Tibial artery (tissue), 4 donors: ENCODE results near the gene HOXD9.
A peak's percentile ranks its signal among the peaks of the same experiment; 100 is the strongest.

Source experiments
- DNase-seq, 2 donors: peaks; one replicate each; pipeline ENCODE4 v3.0.0-alpha.2; 2019
- H3K27ac ChIP-seq, 2 donors: fragments of 200-600 bp; sonication (generic) in 1 of 2; 1 replicate in 1 of 2; 2 replicates in 1 of 2; pipeline ENCODE4 v1.5.1; 2018 to 2019; ENCODE audit warnings: mild to moderate bottlenecking in 1 of 2
- H3K27me3 ChIP-seq, 2 donors: fragments of 200-600 bp; sonication (generic) in 1 of 2; one replicate each; pipeline versions ENCODE4 v1.5.1 to v1.6.0; 2016 to 2019
- H3K36me3 ChIP-seq, 3 donors: fragments of 200-600 bp; sonication (generic) in 2 of 3; one replicate each; pipeline ENCODE4 v1.5.1; 2016 to 2019; ENCODE audit warnings: mild to moderate bottlenecking in 2 of 3
- H3K4me1 ChIP-seq, 4 donors: fragments of 200-600 bp; sonication (generic) in 2 of 4; 1 replicate in 3 of 4; 2 replicates in 1 of 4; pipeline ENCODE4 v1.5.1; 2016 to 2019
- H3K4me3 ChIP-seq, 2 donors: fragments of 200-600 bp; sonication (generic) in 1 of 2; 1 replicate in 1 of 2; 2 replicates in 1 of 2; pipeline ENCODE4 v1.5.1; 2018 to 2019; ENCODE audit warnings: mild to moderate bottlenecking in 2 of 2
- H3K9me3 ChIP-seq, 3 donors: fragments of 200-600 bp; sonication (generic) in 1 of 3; one replicate each; pipeline ENCODE4 v1.5.1; 2016 to 2019
- intact Hi-C: fragments of 100-400 bp; cut with DNase I; formaldehyde crosslinking; loops from one replicate; pipeline ENCODE4 v1.15.0; 2023; ENCODE audit warnings: low total_unique reads
- TF ChIP-seq, protein P1 (sequence below), 2 experiments: fragments of 200-600 bp in 1 of 2; fragments of 450-650 bp in 1 of 2; IDR thresholded peaks; one replicate each; pipeline ENCODE4 v1.5.1; 2017 to 2019; ENCODE audit warnings: antibody characterized with exemption in 2 of 2, mild to moderate bottlenecking in 1 of 2, moderate library complexity in 1 of 2

HOXD9 gene

DNA sequence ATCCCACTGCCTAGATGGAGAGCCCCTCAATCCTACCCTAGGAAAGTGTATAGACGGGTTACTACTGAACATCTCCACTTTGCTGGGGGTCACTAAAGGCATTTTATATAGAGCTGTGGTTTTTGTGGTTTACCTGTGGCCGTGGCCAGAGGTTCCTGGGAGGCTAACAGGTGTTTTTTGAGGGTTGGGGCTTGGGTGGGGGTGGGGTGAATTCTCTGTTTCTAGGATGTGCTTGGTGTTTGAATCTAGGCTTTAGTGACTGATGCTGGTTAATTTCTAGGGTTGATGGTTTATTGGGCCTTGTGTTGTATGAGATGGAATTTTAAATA is 14.7 kb downstream of the HOXD9 start:
- Histone ChIP-seq H3K36me3 (no peaks in the 10 kb centered on the region), H3K27ac (peak overlapping the region; percentile 85 to 90), H3K4me3 (peak overlapping the region; percentile 64 to 66), H3K27me3 (peaks cover 0 to 22% of the 10 kb centered on the region in 2 donors), H3K4me1 (peaks cover 0 to 49% (median 29%) of the 10 kb centered on the region in 4 donors), H3K9me3 (no peaks in the 10 kb centered on the region)
- DNase-seq = no peak
- intact Hi-C loops = no loop called here
- TF ChIP-seq, protein P1, sequence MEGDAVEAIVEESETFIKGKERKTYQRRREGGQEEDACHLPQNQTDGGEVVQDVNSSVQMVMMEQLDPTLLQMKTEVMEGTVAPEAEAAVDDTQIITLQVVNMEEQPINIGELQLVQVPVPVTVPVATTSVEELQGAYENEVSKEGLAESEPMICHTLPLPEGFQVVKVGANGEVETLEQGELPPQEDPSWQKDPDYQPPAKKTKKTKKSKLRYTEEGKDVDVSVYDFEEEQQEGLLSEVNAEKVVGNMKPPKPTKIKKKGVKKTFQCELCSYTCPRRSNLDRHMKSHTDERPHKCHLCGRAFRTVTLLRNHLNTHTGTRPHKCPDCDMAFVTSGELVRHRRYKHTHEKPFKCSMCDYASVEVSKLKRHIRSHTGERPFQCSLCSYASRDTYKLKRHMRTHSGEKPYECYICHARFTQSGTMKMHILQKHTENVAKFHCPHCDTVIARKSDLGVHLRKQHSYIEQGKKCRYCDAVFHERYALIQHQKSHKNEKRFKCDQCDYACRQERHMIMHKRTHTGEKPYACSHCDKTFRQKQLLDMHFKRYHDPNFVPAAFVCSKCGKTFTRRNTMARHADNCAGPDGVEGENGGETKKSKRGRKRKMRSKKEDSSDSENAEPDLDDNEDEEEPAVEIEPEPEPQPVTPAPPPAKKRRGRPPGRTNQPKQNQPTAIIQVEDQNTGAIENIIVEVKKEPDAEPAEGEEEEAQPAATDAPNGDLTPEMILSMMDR (IDR thresholded peaks at IDR 0.05) = no peak

DNA sequence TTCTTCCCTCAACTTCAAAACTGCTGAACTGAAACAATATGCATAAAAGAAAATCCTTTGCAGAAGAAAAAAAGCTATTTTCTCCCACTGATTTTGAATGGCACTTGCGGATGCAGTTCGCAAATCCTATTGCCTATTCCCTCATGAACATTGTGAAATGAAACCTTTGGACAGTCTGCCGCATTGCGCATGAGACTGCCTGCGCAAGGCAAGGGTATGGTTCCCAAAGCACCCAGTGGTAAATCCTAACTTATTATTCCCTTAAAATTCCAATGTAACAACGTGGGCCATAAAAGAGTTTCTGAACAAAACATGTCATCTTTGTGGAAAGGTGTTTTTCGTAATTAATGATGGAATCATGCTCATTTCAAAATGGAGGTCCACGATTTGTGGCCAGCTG is 15.4 kb downstream of the HOXD9 start:
- Histone ChIP-seq H3K36me3 (no peaks in the 10 kb centered on the region), H3K27ac (no peak overlapping the region), H3K4me3 (no peak overlapping the region), H3K9me3 (no peaks in the 10 kb centered on the region), H3K4me1 (peaks cover 0 to 46% (median 26%) of the 10 kb centered on the region in 4 donors), H3K27me3 (peaks cover 0 to 16% of the 10 kb centered on the region in 2 donors)
- DNase-seq = no peak
- TF ChIP-seq, protein P1 (IDR thresholded peaks at IDR 0.05) = no peak
- intact Hi-C loops = no loop called here

DNA sequence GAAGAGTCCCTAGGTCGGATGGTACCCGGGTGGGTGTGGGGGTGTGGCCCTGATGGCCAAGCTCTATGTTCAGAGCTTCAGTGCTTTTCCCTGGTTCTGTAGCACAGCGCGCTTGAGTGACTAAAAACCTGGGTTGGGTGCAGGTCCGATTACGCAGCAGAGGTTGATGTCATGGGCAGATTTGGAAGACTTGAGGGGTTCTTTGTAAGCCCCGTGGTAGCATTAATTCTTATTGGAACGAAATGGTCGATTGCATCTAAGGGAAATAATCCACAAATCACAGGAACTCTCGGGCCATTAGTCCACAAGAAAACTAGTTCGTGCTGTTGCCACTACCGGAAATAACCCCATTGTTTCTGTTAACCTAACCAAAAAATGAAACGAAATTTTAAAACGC is 16.0 kb downstream of the HOXD9 start:
- intact Hi-C loops = no loop called here
- Histone ChIP-seq H3K4me3 (peak overlapping the region in 1 of 2 donors; percentile 57), H3K9me3 (no peaks in the 10 kb centered on the region), H3K27me3 (peaks cover 0 to 16% of the 10 kb centered on the region in 2 donors), H3K4me1 (peaks cover 0 to 40% (median 23%) of the 10 kb centered on the region in 4 donors), H3K36me3 (no peaks in the 10 kb centered on the region), H3K27ac (peak overlapping the region in 1 of 2 donors; percentile 57)
- TF ChIP-seq, protein P1 (IDR thresholded peaks at IDR 0.05) = no peak
- DNase-seq = peak in 1 of 2 donors; percentile 19

DNA sequence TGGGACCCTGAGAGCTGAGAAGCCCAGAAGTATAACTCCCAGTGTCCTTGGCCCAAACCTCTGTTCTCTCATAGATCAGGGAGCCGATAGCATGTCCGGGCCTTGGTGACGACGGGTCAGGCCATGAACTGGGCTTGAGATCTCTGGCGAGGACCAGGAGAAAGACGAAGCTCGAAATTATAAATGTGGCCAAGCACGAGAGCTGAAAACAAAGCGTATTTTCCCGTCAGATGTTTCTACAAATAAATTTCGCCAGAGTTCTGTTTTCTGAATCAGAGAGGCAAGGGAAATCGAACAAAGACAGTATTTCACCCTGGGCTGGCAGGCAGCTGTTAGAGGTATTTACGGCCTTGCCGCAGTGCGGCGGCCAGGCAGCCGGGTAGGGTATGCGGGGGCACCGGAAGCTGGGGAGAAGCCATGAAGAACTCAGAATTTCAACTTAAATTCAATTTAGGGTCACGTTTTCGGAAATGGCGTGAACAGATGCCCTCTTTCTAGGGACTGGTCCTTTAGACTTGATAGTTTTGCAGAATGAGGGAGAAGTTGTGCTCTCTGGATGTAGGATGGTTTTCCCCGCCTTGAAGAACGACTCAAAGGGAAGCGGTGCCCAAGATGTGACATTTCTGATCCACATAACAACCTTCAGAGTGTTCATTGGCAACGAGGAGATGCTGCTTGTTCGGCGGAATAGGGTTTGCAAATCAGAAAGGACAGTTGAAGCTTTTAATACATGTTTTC is 16.6 kb downstream of the HOXD9 start:
- H3K27me3 ChIP-seq = peaks cover 0 to 16% of the 10 kb centered on the region in 2 donors
- peaks cover 0 to 39% (median 22%) of the 10 kb centered on the region in 4 donors for H3K4me1 ChIP-seq
- H3K4me3 ChIP-seq = peak overlapping the region; percentile 48 to 57
- H3K27ac ChIP-seq = peak overlapping the region; percentile 57 to 60
- no peaks in the 10 kb centered on the region for H3K9me3 ChIP-seq
- H3K36me3 ChIP-seq = no peaks in the 10 kb centered on the region
- intact Hi-C loops = no loop called here
- peak in 1 of 2 donors; percentile 32 for DNase-seq
- TF ChIP-seq, protein P1 (IDR thresholded peaks at IDR 0.05) = no peak

DNA sequence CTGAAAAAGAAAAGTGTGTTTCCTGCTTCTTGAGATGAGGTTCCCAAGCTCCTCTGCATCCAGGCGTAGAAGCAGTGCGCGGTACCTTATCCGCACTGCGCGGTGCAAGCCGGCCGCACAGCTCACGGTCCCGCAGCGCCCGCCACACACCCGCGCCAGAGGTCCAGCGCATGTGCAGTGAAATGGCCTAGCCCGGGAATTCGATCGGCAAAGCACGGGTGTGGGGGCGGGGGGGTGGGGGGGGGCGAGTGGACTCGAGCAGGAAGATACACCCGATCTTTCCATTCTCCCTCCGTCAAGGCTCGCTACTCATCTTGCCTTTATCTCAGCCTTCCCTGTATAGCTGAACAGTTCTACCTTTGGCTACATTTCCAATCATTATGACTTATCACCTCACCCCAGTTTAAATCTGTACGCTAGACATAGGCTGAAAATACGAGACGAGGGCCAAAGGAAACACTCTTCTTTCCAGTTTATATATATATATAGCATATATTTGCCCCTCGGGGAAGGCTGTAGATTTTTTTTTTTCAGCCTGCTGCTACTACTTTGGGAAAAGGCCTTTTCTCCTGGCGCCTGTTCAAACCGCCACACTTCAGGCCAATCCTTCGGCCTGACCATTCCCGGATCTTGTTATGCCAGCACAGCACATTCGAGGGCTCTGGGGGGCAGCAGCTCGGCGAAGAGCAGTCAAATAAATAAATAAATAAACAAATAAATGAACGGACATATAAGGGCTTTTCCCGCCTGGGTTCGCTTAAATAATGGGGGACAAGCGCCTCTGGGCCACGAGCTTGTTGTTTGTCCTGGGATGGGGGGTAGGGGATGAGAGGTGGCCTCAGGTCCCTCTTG is 17.4 kb downstream of the HOXD9 start:
- H3K27ac ChIP-seq = peak overlapping the region; percentile 57 to 60
- no peaks in the 10 kb centered on the region for H3K36me3 ChIP-seq
- peak overlapping the region; percentile 48 to 57 for H3K4me3 ChIP-seq
- no peaks in the 10 kb centered on the region for H3K9me3 ChIP-seq
- TF ChIP-seq, protein P1 (IDR thresholded peaks at IDR 0.05) = no peak
- peaks cover 0 to 39% (median 22%) of the 10 kb centered on the region in 4 donors for H3K4me1 ChIP-seq
- peaks cover 0 to 16% of the 10 kb centered on the region in 2 donors for H3K27me3 ChIP-seq
- intact Hi-C loops = loop anchor here (2.0 to 5.0 kb wide), 3 partner anchors 315 to 497 kb away; no protein-coding TSS in a partner anchor
- DNase-seq = no peak
